ENCODE results near the gene MRTO4. TPM values are rescaled to one million over a fixed set of nuclear protein-coding genes. Genes with fewer than 3 reads are reported as not detected.

MRTO4 gene
- total and polyA plus RNA-seq, 9 of the 15 experiments (the other 6 are each of a cell fraction or from before 2014, with no cell fraction given), result 62.0 to 173 (median 146) TPM

DNA sequence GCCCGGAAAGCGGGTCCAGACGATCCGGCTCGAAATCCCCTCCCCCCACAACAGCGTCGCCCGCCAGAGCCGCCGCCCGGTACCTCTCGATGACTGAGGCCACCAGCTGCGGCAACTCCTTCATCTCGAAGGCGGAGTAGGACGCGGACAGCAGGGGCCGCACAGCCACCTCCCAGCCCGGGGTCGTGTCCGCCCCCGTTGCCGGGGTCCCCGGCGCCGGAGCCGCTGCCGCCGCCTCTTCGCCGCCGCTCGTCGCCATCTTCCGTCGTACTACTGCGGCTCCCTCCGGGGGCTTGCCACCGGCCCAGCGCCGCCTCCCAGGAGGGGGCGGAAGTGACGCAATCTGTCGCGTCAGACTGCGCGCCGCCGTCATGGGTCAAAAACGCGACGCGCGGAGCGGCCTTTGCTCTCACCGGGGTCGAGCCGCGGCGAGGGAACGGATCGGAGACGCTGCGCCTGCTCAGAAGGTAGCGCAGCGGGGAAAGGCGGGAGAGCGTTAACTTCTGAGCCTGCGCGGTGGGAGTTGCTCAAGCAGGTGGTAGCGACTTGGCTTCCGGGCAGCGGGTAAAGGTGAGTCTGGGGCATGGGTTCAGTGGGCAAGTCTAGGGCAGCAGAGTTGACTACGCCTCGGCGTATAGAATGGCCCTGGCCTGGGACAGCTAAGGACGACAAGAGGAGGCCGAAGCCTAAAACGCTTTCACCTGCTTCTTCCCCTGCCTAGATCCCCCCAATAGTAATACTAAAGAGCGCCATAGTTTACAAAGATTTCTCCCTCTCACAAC is 41.4 kb upstream of the MRTO4 start, which contains the start of gene UBR4 (continued):
- no peak for TF ChIP-seq BRF1 (IDR thresholded peaks at IDR 0.05; ENCODE audit: borderline replicate concordance, extremely low read depth, insufficient read length)
- TF ChIP-seq ZNF212 (CRISPR knock-in tag; IDR thresholded peaks at IDR 0.05), result 0 out of 2 replicates have a peak, but pooled peaks have one; percentile 45
- peak; percentile 35; the same call in 1 of the 2 replicates for TF ChIP-seq PYGO2 (tag; IDR thresholded peaks at IDR 0.05)
- no peak for TF ChIP-seq ZC3H8 (IDR thresholded peaks at IDR 0.05)
- peak in 1 of 2 experiments; percentile 75; a peak in 1 of 4 replicates for TF ChIP-seq TRIM24 (IDR thresholded peaks at IDR 0.05)
- TF ChIP-seq TEAD2 (tag; IDR thresholded peaks at IDR 0.05), result no peak
- peak; percentile 50; the same call in 1 of the 2 replicates for TF ChIP-seq ERF (CRISPR knock-in tag; IDR thresholded peaks at IDR 0.05)
- no peak for TF ChIP-seq WHSC1 (IDR thresholded peaks at IDR 0.05; ENCODE audit: low read length)
- TF ChIP-seq JUN (IDR thresholded peaks at IDR 0.05; ENCODE audit: borderline replicate concordance, low read depth, low read length), result peak; percentile 90
- peak; percentile 91 for TF ChIP-seq JUN (CRISPR knock-in tag; IDR thresholded peaks at IDR 0.05; ENCODE audit: borderline replicate concordance)
- TF ChIP-seq FOSL1 (tag; conservative IDR thresholded peaks at IDR 0.05), result peak; percentile 23
- peak; percentile 95 for TF ChIP-seq EP400 (IDR thresholded peaks at IDR 0.05)
- peak; percentile 99 for TF ChIP-seq CEBPB (tag; IDR thresholded peaks at IDR 0.05)
- TF ChIP-seq, protein P1, sequence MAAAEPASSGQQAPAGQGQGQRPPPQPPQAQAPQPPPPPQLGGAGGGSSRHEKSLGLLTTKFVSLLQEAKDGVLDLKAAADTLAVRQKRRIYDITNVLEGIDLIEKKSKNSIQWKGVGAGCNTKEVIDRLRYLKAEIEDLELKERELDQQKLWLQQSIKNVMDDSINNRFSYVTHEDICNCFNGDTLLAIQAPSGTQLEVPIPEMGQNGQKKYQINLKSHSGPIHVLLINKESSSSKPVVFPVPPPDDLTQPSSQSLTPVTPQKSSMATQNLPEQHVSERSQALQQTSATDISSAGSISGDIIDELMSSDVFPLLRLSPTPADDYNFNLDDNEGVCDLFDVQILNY (CRISPR knock-in tag; IDR thresholded peaks at IDR 0.05), result peak; percentile 97
- peak; percentile 100 for TF ChIP-seq CREM (IDR thresholded peaks at IDR 0.05; ENCODE audit: low read depth)
- TF ChIP-seq CHD2 (IDR thresholded peaks at IDR 0.05; ENCODE audit: low read depth, low read length), result peak; percentile 27; the same call in 1 of the 2 replicates
- TF ChIP-seq TBP (optimal IDR thresholded peaks at IDR 0.05; ENCODE audit: low read depth, low read length), result peak; percentile 93
- peak; percentile 40; the same call in 1 of the 2 replicates for TF ChIP-seq HLTF (IDR thresholded peaks at IDR 0.05)
- TF ChIP-seq MTA1 (IDR thresholded peaks at IDR 0.05; ENCODE audit: borderline replicate concordance), result peak; percentile 100
- TF ChIP-seq, protein P2, sequence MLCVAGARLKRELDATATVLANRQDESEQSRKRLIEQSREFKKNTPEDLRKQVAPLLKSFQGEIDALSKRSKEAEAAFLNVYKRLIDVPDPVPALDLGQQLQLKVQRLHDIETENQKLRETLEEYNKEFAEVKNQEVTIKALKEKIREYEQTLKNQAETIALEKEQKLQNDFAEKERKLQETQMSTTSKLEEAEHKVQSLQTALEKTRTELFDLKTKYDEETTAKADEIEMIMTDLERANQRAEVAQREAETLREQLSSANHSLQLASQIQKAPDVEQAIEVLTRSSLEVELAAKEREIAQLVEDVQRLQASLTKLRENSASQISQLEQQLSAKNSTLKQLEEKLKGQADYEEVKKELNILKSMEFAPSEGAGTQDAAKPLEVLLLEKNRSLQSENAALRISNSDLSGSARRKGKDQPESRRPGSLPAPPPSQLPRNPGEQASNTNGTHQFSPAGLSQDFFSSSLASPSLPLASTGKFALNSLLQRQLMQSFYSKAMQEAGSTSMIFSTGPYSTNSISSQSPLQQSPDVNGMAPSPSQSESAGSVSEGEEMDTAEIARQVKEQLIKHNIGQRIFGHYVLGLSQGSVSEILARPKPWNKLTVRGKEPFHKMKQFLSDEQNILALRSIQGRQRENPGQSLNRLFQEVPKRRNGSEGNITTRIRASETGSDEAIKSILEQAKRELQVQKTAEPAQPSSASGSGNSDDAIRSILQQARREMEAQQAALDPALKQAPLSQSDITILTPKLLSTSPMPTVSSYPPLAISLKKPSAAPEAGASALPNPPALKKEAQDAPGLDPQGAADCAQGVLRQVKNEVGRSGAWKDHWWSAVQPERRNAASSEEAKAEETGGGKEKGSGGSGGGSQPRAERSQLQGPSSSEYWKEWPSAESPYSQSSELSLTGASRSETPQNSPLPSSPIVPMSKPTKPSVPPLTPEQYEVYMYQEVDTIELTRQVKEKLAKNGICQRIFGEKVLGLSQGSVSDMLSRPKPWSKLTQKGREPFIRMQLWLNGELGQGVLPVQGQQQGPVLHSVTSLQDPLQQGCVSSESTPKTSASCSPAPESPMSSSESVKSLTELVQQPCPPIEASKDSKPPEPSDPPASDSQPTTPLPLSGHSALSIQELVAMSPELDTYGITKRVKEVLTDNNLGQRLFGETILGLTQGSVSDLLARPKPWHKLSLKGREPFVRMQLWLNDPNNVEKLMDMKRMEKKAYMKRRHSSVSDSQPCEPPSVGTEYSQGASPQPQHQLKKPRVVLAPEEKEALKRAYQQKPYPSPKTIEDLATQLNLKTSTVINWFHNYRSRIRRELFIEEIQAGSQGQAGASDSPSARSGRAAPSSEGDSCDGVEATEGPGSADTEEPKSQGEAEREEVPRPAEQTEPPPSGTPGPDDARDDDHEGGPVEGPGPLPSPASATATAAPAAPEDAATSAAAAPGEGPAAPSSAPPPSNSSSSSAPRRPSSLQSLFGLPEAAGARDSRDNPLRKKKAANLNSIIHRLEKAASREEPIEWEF (CRISPR knock-in tag; IDR thresholded peaks at IDR 0.05), result no peak
- no peak for TF ChIP-seq ARID1B (IDR thresholded peaks at IDR 0.05)
- TF ChIP-seq ASH1L (IDR thresholded peaks at IDR 0.05; ENCODE audit: borderline replicate concordance, low read depth, partially characterized antibody), result no peak
- peak; percentile 67 for TF ChIP-seq RBM39 (optimal IDR thresholded peaks at IDR 0.05; ENCODE audit: low read depth, low read length)
- TF ChIP-seq, protein P3, sequence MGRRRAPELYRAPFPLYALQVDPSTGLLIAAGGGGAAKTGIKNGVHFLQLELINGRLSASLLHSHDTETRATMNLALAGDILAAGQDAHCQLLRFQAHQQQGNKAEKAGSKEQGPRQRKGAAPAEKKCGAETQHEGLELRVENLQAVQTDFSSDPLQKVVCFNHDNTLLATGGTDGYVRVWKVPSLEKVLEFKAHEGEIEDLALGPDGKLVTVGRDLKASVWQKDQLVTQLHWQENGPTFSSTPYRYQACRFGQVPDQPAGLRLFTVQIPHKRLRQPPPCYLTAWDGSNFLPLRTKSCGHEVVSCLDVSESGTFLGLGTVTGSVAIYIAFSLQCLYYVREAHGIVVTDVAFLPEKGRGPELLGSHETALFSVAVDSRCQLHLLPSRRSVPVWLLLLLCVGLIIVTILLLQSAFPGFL (CRISPR knock-in tag; IDR thresholded peaks at IDR 0.05), result no peak

Data from K562 (cell line).